DND-41 (cell line): ENCODE measurements around the gene RBP2.
"Not testable (repeated sequence)": the region's sequence is repeated elsewhere in the genome, so short reads cannot be mapped to it uniquely, and the experiment has no call there.

Experiments used
- EZH2 ChIP-seq: IDR thresholded peaks from 3 replicates; pipeline ENCODE4 v1.6.1; 2012; ENCODE audit warnings: borderline replicate concordance, low read depth, mild to moderate bottlenecking, moderate library complexity, low read length, inconsistent platforms; ENCODE audit not compliant: severe bottlenecking
- TF ChIP-seq, protein P1 (sequence below): IDR thresholded peaks from 2 replicates; pipeline ENCODE4 v1.5.1; 2012; ENCODE audit warnings: borderline replicate concordance, low read length, moderate library complexity, mild to moderate bottlenecking; ENCODE audit not compliant: poor library complexity, severe bottlenecking; ENCODE audit errors: extremely low read depth

DNA sequence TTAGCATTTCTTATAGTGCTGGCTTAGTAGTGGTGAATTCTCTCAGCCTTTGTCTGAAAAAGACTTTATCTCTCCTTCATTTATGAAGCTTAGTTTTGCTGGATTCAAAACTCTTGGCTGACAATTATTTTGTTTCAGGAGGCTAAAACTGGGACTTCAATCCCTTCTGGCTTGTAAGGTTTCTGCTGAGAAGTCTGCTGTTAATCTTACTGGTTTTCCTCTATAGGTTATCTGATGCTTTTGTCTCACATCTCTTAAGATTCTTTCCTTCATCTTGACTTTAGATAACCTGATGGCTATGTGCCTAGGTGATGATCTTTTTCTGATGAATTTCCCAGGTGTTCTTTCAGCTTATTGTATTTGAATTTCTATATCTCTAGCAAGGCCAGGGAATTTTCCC lies 63.4 kb downstream of the RBP2 start:
- TF ChIP-seq, protein P1, sequence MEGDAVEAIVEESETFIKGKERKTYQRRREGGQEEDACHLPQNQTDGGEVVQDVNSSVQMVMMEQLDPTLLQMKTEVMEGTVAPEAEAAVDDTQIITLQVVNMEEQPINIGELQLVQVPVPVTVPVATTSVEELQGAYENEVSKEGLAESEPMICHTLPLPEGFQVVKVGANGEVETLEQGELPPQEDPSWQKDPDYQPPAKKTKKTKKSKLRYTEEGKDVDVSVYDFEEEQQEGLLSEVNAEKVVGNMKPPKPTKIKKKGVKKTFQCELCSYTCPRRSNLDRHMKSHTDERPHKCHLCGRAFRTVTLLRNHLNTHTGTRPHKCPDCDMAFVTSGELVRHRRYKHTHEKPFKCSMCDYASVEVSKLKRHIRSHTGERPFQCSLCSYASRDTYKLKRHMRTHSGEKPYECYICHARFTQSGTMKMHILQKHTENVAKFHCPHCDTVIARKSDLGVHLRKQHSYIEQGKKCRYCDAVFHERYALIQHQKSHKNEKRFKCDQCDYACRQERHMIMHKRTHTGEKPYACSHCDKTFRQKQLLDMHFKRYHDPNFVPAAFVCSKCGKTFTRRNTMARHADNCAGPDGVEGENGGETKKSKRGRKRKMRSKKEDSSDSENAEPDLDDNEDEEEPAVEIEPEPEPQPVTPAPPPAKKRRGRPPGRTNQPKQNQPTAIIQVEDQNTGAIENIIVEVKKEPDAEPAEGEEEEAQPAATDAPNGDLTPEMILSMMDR = not testable (repeated sequence)
- TF ChIP-seq EZH2 = not testable (repeated sequence)
